Loucy (cell line): ENCODE measurements around the gene OR4B1.

Experiments
- CTCF ChIP-seq: fragments of 200-600 bp; sonication (generic); conservative IDR thresholded peaks from 2 replicates; pipeline ENCODE4 v1.5.1; 2014; ENCODE audit warnings: mild to moderate bottlenecking, antibody characterized with exemption, low read length
- EZH2phosphoT487 ChIP-seq: fragments of 200-600 bp; IDR thresholded peaks from 2 replicates; pipeline ENCODE4 v1.6.1; 2018; ENCODE audit warnings: antibody characterized with exemption, mild to moderate bottlenecking, moderate library complexity, borderline replicate concordance

GRCh38 chr11:48248902-48249301 is 32.3 kb downstream of the OR4B1 start:
- TF ChIP-seq CTCF = no peak
- no peak for TF ChIP-seq EZH2phosphoT487
